ENCODE results near the gene KRTAP1-1. TPM values are rescaled to one million over a fixed set of nuclear protein-coding genes. Genes with fewer than 3 reads are reported as not detected.

Gene KRTAP1-1
- total and polyA plus RNA-seq, 7 donors, result not detected

- Histone ChIP-seq H3K27me3 (ENCODE audit: insufficient read depth in 3 of 3, low read length in 2 of 3) (peaks cover 0 to 13% (median under 1%) of the 10 kb centered on the region in 3 donors), H3K27ac (no peak overlapping the region), H3K9me3 (no peaks in the 10 kb centered on the region), H3K36me3 (ENCODE audit: insufficient read depth in 1 of 2, low read depth in 1 of 2) (no peaks in the 10 kb centered on the region), H3K4me3 (no peak overlapping the region), H3K4me1 (no peaks in the 10 kb centered on the region)
- no peak for DNase-seq
- WGBS, 3 donors, result 77 to 89% (median 79%) methylated on average over 3 of the region's 3 CpGs
- ATAC-seq, result no peak
- intact Hi-C loops (cut with DNase I), result no loop called here
- TF ChIP-seq CTCF (IDR thresholded peaks at IDR 0.05), result no peak
These were observed 16.6 kb downstream of the KRTAP1-1 start for GRCh38 chr17:41024697-41025096.

- intact Hi-C loops (cut with DNase I), result no loop called here
- Histone ChIP-seq H3K4me3 (no peak overlapping the region), H3K27ac (no peak overlapping the region), H3K27me3 (ENCODE audit: insufficient read depth in 3 of 3, low read length in 2 of 3) (no peaks in the 10 kb centered on the region), H3K4me1 (no peaks in the 10 kb centered on the region), H3K9me3 (no peaks in the 10 kb centered on the region), H3K36me3 (ENCODE audit: insufficient read depth in 1 of 2, low read depth in 1 of 2) (no peaks in the 10 kb centered on the region)
- TF ChIP-seq CTCF (IDR thresholded peaks at IDR 0.05), result no peak
- ATAC-seq (no peak), DNase-seq (no peak)
These were observed 20.9 kb downstream of the KRTAP1-1 start for GRCh38 chr17:41020336-41020735.

DNA sequence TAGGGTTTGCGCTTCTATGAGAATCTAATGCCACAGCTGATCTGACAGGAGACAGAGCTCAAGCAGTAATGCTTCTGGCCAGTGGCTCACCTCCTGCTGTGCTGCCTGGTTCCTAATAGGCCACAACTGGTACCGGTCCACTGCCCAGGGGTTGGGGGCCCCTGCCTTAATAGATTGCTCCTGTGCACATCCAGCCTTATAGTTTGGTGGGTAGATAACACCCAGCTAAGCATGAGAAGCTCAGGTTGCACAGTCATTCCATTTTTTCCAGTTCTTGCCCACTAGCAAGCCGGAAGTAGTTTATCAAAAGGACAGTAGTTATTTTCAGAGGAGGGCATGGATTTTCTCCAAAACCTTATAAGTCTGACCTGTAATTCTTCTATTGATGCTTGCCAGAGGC, 21.8 kb downstream of the KRTAP1-1 start:
- no peak for DNase-seq
- 88 to 90% (median 90%) methylated on average over 3 of the region's 3 CpGs for WGBS, 3 donors
- no peak overlapping the region for H3K4me3 ChIP-seq
- intact Hi-C loops (cut with DNase I), result no loop called here
- no peak for TF ChIP-seq CTCF (IDR thresholded peaks at IDR 0.05)
- no peaks in the 10 kb centered on the region for H3K4me1 ChIP-seq
- no peak for ATAC-seq
- no peaks in the 10 kb centered on the region for H3K36me3 ChIP-seq (ENCODE audit: insufficient read depth in 1 of 2, low read depth in 1 of 2)
- no peaks in the 10 kb centered on the region for H3K27me3 ChIP-seq (ENCODE audit: insufficient read depth in 3 of 3, low read length in 2 of 3)
- no peak overlapping the region for H3K27ac ChIP-seq
- H3K9me3 ChIP-seq, result no peaks in the 10 kb centered on the region

DNA sequence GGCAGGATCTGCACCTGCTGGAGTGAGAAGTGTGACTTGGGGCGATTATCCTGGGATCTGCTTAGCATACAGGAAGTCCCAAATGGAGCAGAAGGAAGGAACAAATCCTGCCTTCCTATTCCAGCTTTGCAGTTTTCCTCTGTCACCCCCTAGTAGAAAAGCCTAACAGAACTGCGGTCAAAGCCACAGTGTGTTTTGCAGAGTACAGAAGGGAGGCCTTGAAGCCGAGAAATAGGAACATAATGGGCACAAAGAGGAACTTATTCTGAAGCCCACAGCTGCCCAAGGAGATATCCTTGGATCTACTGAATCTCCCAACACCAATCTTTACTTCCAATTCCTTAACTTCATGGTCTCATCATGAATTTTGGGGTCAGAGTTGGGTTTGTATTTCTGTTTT, 22.7 kb downstream of the KRTAP1-1 start:
- Histone ChIP-seq H3K27me3 (ENCODE audit: insufficient read depth in 3 of 3, low read length in 2 of 3) (no peaks in the 10 kb centered on the region), H3K36me3 (ENCODE audit: insufficient read depth in 1 of 2, low read depth in 1 of 2) (no peaks in the 10 kb centered on the region), H3K9me3 (no peaks in the 10 kb centered on the region), H3K27ac (no peak overlapping the region), H3K4me3 (no peak overlapping the region), H3K4me1 (no peaks in the 10 kb centered on the region)
- 77 to 85% (median 82%) methylated on average over 3 of the region's 3 CpGs for WGBS, 3 donors
- TF ChIP-seq CTCF (IDR thresholded peaks at IDR 0.05), result no peak
- intact Hi-C loops (cut with DNase I), result no loop called here
- ATAC-seq (no peak), DNase-seq (no peak)

- Histone ChIP-seq H3K27me3 (ENCODE audit: insufficient read depth in 3 of 3, low read length in 2 of 3) (no peaks in the 10 kb centered on the region), H3K4me1 (no peaks in the 10 kb centered on the region), H3K36me3 (ENCODE audit: insufficient read depth in 1 of 2, low read depth in 1 of 2) (no peaks in the 10 kb centered on the region), H3K9me3 (no peaks in the 10 kb centered on the region), H3K4me3 (no peak overlapping the region), H3K27ac (no peak overlapping the region)
- TF ChIP-seq CTCF (IDR thresholded peaks at IDR 0.05), result no peak
- ATAC-seq (no peak), DNase-seq (no peak)
- intact Hi-C loops (cut with DNase I), result no loop called here
- WGBS, 3 donors, result 83 to 87% (median 83%) methylated on average over 13 of the region's 13 CpGs
These were observed 24.6 kb downstream of the KRTAP1-1 start for GRCh38 chr17:41016578-41017215.
